Omental fat pad (tissue), 4 donors: ENCODE results near the gene TOR1AIP1. TPM values are rescaled to one million over a fixed set of nuclear protein-coding genes. Genes with fewer than 3 reads are reported as not detected.

ENCODE experiments used
- ATAC-seq: fragments of 150-250 bp; one replicate; pipeline ENCODE4 v1.9.1; 2016; ENCODE audit warnings: mild to moderate bottlenecking, moderate library complexity; ENCODE audit not compliant: low FRiP score
- DNase-seq: peaks from one replicate; pipeline ENCODE4 v3.0.0-alpha.2; 2019; ENCODE audit warnings: low spot score
- total RNA-seq, 4 donors: library from RNA; depleted of rRNA; stranded (reverse); fragments of >200 nt; gene quantifications; one replicate each; pipeline ENCODE4 v1.1.0, GENCODE V29; 2016
- TF ChIP-seq, protein P1 (sequence below), 3 donors: fragments of 450-650 bp; IDR thresholded peaks; one replicate each; pipeline ENCODE4 v1.5.1; 2016 to 2017; ENCODE audit warnings: antibody characterized with exemption in 3 of 3, mild to moderate bottlenecking in 3 of 3, moderate library complexity in 2 of 3

TOR1AIP1 gene
- total RNA-seq, 4 donors from 2014 or later = 57.3 to 88.4 (median 65.8) TPM

DNA sequence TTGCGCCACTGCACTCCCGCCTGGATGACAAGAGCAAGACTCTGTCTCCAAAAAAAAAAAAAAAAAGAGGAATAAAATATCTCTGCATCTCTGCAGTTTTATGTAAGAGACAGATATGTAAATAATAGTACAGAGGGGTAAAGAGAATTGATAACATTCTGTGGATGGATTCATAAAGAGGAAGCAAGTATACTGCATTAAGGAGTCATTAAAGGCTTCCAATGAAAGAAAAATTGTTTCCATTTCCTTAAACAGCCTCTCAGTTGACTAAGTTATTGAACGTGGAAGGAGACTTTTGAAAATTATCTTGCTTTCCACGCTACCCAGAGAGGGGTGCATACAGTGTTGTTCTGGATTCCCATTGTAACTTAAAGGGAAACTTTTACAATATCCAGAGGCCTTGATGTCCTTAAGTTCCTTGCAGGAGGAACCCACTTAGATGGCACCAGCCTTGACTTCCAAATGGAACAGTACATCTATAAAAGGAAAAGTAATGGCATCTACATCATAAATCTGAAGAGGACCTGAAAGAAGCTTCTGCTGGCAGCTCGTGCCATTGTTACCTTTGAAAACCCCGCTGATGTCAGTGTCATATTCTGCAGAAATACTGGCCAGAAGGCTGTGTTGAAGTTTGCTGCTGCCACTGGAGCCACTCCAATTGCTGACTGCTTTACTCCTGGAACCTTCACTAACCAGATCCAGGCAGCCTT, 86.4 kb downstream of the TOR1AIP1 start:
- TF ChIP-seq, protein P1, sequence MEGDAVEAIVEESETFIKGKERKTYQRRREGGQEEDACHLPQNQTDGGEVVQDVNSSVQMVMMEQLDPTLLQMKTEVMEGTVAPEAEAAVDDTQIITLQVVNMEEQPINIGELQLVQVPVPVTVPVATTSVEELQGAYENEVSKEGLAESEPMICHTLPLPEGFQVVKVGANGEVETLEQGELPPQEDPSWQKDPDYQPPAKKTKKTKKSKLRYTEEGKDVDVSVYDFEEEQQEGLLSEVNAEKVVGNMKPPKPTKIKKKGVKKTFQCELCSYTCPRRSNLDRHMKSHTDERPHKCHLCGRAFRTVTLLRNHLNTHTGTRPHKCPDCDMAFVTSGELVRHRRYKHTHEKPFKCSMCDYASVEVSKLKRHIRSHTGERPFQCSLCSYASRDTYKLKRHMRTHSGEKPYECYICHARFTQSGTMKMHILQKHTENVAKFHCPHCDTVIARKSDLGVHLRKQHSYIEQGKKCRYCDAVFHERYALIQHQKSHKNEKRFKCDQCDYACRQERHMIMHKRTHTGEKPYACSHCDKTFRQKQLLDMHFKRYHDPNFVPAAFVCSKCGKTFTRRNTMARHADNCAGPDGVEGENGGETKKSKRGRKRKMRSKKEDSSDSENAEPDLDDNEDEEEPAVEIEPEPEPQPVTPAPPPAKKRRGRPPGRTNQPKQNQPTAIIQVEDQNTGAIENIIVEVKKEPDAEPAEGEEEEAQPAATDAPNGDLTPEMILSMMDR (IDR thresholded peaks at IDR 0.05) = no peak
- DNase-seq = no peak
- ATAC-seq = no peak

- DNase-seq = no peak
- TF ChIP-seq, protein P1 (IDR thresholded peaks at IDR 0.05) = no peak
- ATAC-seq = no peak
Observed at GRCh38 chr1:179968994-179969919, 87.2 kb downstream of the TOR1AIP1 start.

Other genes with a start within 250 kb of the TOR1AIP1 start
- under 1 TPM in 2 of 4 donors, not detected in 2; 0.13 to 0.56 TPM for gene FAM163A, start 139.0 kb upstream of the TOR1AIP1 start, total RNA-seq
- 100 to 1,000 TPM in 1 of 4 donors, 10 to 100 TPM in 3; 65.9 to 138 (median 86.1) TPM for gene TOR1AIP2, start 4.5 kb upstream of the TOR1AIP1 start, total RNA-seq
- 100 to 1,000 TPM in 1 of 4 donors, 10 to 100 TPM in 3; 56.6 to 101 (median 62.4) TPM for gene CEP350, start 72.5 kb downstream of the TOR1AIP1 start, total RNA-seq